ENCODE results near the gene HDAC9. TPM values are rescaled to one million over a fixed set of nuclear protein-coding genes. Genes with fewer than 3 reads are reported as not detected.

HDAC9 gene
- total and polyA plus RNA-seq, 2 of the 13 experiments (the other 11 are each of a cell fraction or from before 2014, with no cell fraction given) = 0.05 to 0.07 TPM

GRCh38 chr7:18864967-18865366 lies 369.4 kb downstream of the HDAC9 start:
- no peak overlapping the region for H3K27ac ChIP-seq (ENCODE audit: extremely low read length, insufficient read depth, low read length)
- FAIRE-seq (no peak), DNase-seq (ENCODE audit: low spot score) (no peak), ATAC-seq (no peak)
- H3K4me2 ChIP-seq (ENCODE audit: low read depth, low read length) = no peak overlapping the region
- H2AFZ ChIP-seq (ENCODE audit: low read length) = no peak overlapping the region
- no peaks in the 10 kb centered on the region for H4K20me1 ChIP-seq (ENCODE audit: insufficient read depth, low read length)
- ChIA-PET POLR2A (no interaction called here), CTCF (ENCODE audit: low intra/inter-chr PET ratio, low total read pairs) (no interaction called here)
- H3K36me3 ChIP-seq (replicated peaks in 1 of 2; ENCODE audit: control insufficient read depth in 1 of 2, insufficient read depth in 2 of 2, low read length in 2 of 2) = no peaks in the 10 kb centered on the region
- H3K4me1 ChIP-seq (ENCODE audit: insufficient read depth, low read length) = no peaks in the 10 kb centered on the region
- peaks cover 84% of the 10 kb centered on the region for H3K9me3 ChIP-seq (ENCODE audit: low read length)
- no peaks in the 10 kb centered on the region for H3K79me2 ChIP-seq (ENCODE audit: insufficient read depth, low read length)
- intact Hi-C loops (cut with micrococcal nuclease; ENCODE audit: unreplicated experiment) = no loop called here
- WGBS (ENCODE audit: low lambda C conversion rate) = 7% methylated on average over 3 of the region's 3 CpGs
- in situ Hi-C loops (cut with HindIII; ENCODE audit: extremely low pct_ligation_motif_present, low pct_unique_long_range_greater_than_20kb) = no loop called here
- no TSS peak for BruUV-seq (replicated peaks)
- H3K4me3 ChIP-seq (replicated peaks in 1 of 3; ENCODE audit: insufficient read depth in 1 of 3, low read depth in 2 of 3, low read length in 3 of 3) = no peak overlapping the region
- no peaks in the 10 kb centered on the region for H3K27me3 ChIP-seq (ENCODE audit: control insufficient read depth in 1 of 2, insufficient read depth in 2 of 2, low read length in 2 of 2)
- no peak overlapping the region for H3K9ac ChIP-seq (ENCODE audit: insufficient read depth, low read depth, low read length)
- TF ChIP-seq NFRKB (IDR thresholded peaks at IDR 0.05) = no peak
- no peak for TF ChIP-seq PRDM15 (CRISPR knock-in tag; IDR thresholded peaks at IDR 0.05)
- TF ChIP-seq ZNF781 (CRISPR knock-in tag; IDR thresholded peaks at IDR 0.05; ENCODE audit: borderline replicate concordance, not compliant biosample characterization) = no peak
- no peak for TF ChIP-seq DNMT3B (CRISPR knock-in tag; conservative IDR thresholded peaks at IDR 0.05)
- TF ChIP-seq ZNF543 (CRISPR knock-in tag; IDR thresholded peaks at IDR 0.05) = no peak
- no peak for TF ChIP-seq KDM5B (CRISPR knock-in tag; IDR thresholded peaks at IDR 0.05; ENCODE audit: borderline replicate concordance)
- TF ChIP-seq SIN3A (IDR thresholded peaks at IDR 0.05; ENCODE audit: borderline replicate concordance, low read depth, low read length) = no peak
- TF ChIP-seq MED1 (CRISPR knock-in tag; IDR thresholded peaks at IDR 0.05) = no peak
- TF ChIP-seq PAF1 (CRISPR knock-in tag; IDR thresholded peaks at IDR 0.05) = no peak
- TF ChIP-seq AGO2 (optimal IDR thresholded peaks at IDR 0.05; ENCODE audit: low read depth, low read length) = no peak
- TF ChIP-seq, protein P1, sequence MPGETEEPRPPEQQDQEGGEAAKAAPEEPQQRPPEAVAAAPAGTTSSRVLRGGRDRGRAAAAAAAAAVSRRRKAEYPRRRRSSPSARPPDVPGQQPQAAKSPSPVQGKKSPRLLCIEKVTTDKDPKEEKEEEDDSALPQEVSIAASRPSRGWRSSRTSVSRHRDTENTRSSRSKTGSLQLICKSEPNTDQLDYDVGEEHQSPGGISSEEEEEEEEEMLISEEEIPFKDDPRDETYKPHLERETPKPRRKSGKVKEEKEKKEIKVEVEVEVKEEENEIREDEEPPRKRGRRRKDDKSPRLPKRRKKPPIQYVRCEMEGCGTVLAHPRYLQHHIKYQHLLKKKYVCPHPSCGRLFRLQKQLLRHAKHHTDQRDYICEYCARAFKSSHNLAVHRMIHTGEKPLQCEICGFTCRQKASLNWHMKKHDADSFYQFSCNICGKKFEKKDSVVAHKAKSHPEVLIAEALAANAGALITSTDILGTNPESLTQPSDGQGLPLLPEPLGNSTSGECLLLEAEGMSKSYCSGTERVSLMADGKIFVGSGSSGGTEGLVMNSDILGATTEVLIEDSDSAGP (CRISPR knock-in tag; IDR thresholded peaks at IDR 0.05; ENCODE audit: borderline replicate concordance) = no peak
- TF ChIP-seq HOXA7 (CRISPR knock-in tag; IDR thresholded peaks at IDR 0.05) = no peak
- TF ChIP-seq, protein P2, sequence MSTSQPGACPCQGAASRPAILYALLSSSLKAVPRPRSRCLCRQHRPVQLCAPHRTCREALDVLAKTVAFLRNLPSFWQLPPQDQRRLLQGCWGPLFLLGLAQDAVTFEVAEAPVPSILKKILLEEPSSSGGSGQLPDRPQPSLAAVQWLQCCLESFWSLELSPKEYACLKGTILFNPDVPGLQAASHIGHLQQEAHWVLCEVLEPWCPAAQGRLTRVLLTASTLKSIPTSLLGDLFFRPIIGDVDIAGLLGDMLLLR (CRISPR knock-in tag; IDR thresholded peaks at IDR 0.05) = no peak
- TF ChIP-seq MNT (IDR thresholded peaks at IDR 0.05) = no peak
- TF ChIP-seq, protein P3, sequence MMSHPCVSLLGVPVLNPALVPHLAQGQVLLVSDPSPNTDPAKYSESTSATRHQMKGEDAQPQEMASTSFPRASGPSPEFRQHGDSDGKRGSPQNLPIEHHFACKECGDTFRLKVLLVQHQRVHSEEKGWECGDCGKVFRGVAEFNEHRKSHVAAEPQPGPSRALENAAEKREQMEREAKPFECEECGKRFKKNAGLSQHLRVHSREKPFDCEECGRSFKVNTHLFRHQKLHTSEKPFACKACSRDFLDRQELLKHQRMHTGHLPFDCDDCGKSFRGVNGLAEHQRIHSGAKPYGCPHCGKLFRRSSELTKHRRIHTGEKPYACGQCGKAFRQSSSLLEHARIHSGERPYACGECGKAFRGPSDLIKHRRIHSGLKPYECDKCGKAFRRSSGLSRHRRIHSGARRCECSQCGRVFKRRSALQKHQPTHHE (CRISPR knock-in tag; IDR thresholded peaks at IDR 0.05; ENCODE audit: borderline replicate concordance) = no peak
